ENCODE results near the gene KIF26B.

KIF26B gene

GRCh38 chr1:245577191-245578157 is 422.7 kb downstream of the KIF26B start:
- Histone ChIP-seq H3K27ac (ENCODE audit: low read depth, low read length) (no peak overlapping the region), H3K9ac (ENCODE audit: low read length) (no peak overlapping the region), H3K9me3 (ENCODE audit: low read length) (no peaks in the 10 kb centered on the region), H3K36me3 (ENCODE audit: insufficient read depth, low read length) (no peaks in the 10 kb centered on the region), H3K4me3 (ENCODE audit: low read depth in 1 of 2, low read length in 2 of 2) (no peak overlapping the region), H3K4me1 (ENCODE audit: insufficient read depth, low read length) (no peaks in the 10 kb centered on the region), H3K27me3 (ENCODE audit: control insufficient read depth in 1 of 2, insufficient read depth in 2 of 2, low read length in 2 of 2) (no peaks in the 10 kb centered on the region)

GRCh38 chr1:245578308-245578707 is 423.5 kb downstream of the KIF26B start:
- Histone ChIP-seq H3K27me3 (ENCODE audit: control insufficient read depth in 1 of 2, insufficient read depth in 2 of 2, low read length in 2 of 2) (no peaks in the 10 kb centered on the region), H3K4me1 (ENCODE audit: insufficient read depth, low read length) (no peaks in the 10 kb centered on the region), H3K4me3 (ENCODE audit: low read depth in 1 of 2, low read length in 2 of 2) (no peak overlapping the region), H3K36me3 (ENCODE audit: insufficient read depth, low read length) (no peaks in the 10 kb centered on the region), H3K9me3 (ENCODE audit: low read length) (no peaks in the 10 kb centered on the region), H3K27ac (ENCODE audit: low read depth, low read length) (no peak overlapping the region), H3K9ac (ENCODE audit: low read length) (no peak overlapping the region)

GRCh38 chr1:245578771-245579170 is 424.0 kb downstream of the KIF26B start:
- H3K4me3 ChIP-seq (ENCODE audit: low read depth in 1 of 2, low read length in 2 of 2): no peak overlapping the region
- H3K27ac ChIP-seq (ENCODE audit: low read depth, low read length): no peak overlapping the region
- no peaks in the 10 kb centered on the region for H3K9me3 ChIP-seq (ENCODE audit: low read length)
- H3K9ac ChIP-seq (ENCODE audit: low read length): no peak overlapping the region
- no peaks in the 10 kb centered on the region for H3K4me1 ChIP-seq (ENCODE audit: insufficient read depth, low read length)
- H3K27me3 ChIP-seq (ENCODE audit: control insufficient read depth in 1 of 2, insufficient read depth in 2 of 2, low read length in 2 of 2): no peaks in the 10 kb centered on the region
- no peaks in the 10 kb centered on the region for H3K36me3 ChIP-seq (ENCODE audit: insufficient read depth, low read length)

GRCh38 chr1:245579881-245580280 is 425.1 kb downstream of the KIF26B start:
- Histone ChIP-seq H3K4me1 (ENCODE audit: insufficient read depth, low read length) (no peaks in the 10 kb centered on the region), H3K9me3 (ENCODE audit: low read length) (no peaks in the 10 kb centered on the region), H3K27me3 (ENCODE audit: control insufficient read depth in 1 of 2, insufficient read depth in 2 of 2, low read length in 2 of 2) (no peaks in the 10 kb centered on the region), H3K27ac (ENCODE audit: low read depth, low read length) (no peak overlapping the region), H3K4me3 (ENCODE audit: low read depth in 1 of 2, low read length in 2 of 2) (no peak overlapping the region), H3K9ac (ENCODE audit: low read length) (no peak overlapping the region), H3K36me3 (ENCODE audit: insufficient read depth, low read length) (no peaks in the 10 kb centered on the region)

- Histone ChIP-seq H3K36me3 (ENCODE audit: insufficient read depth, low read length) (no peaks in the 10 kb centered on the region), H3K4me1 (ENCODE audit: insufficient read depth, low read length) (no peaks in the 10 kb centered on the region), H3K27me3 (ENCODE audit: control insufficient read depth in 1 of 2, insufficient read depth in 2 of 2, low read length in 2 of 2) (no peaks in the 10 kb centered on the region), H3K4me3 (ENCODE audit: low read depth in 1 of 2, low read length in 2 of 2) (no peak overlapping the region), H3K9ac (ENCODE audit: low read length) (no peak overlapping the region), H3K9me3 (ENCODE audit: low read length) (no peaks in the 10 kb centered on the region), H3K27ac (ENCODE audit: low read depth, low read length) (no peak overlapping the region)
These were observed 425.9 kb downstream of the KIF26B start for GRCh38 chr1:245580651-245581050.

GRCh38 chr1:245582026-245582425 is 427.2 kb downstream of the KIF26B start:
- Histone ChIP-seq H3K36me3 (ENCODE audit: insufficient read depth, low read length) (no peaks in the 10 kb centered on the region), H3K9me3 (ENCODE audit: low read length) (no peaks in the 10 kb centered on the region), H3K9ac (ENCODE audit: low read length) (no peak overlapping the region), H3K27ac (ENCODE audit: low read depth, low read length) (no peak overlapping the region), H3K4me3 (ENCODE audit: low read depth in 1 of 2, low read length in 2 of 2) (no peak overlapping the region), H3K27me3 (ENCODE audit: control insufficient read depth in 1 of 2, insufficient read depth in 2 of 2, low read length in 2 of 2) (no peaks in the 10 kb centered on the region), H3K4me1 (ENCODE audit: insufficient read depth, low read length) (no peaks in the 10 kb centered on the region)

GRCh38 chr1:245583081-245583480 is 428.3 kb downstream of the KIF26B start:
- Histone ChIP-seq H3K9ac (ENCODE audit: low read length) (no peak overlapping the region), H3K27ac (ENCODE audit: low read depth, low read length) (no peak overlapping the region), H3K36me3 (ENCODE audit: insufficient read depth, low read length) (no peaks in the 10 kb centered on the region), H3K4me3 (ENCODE audit: low read depth in 1 of 2, low read length in 2 of 2) (no peak overlapping the region), H3K9me3 (ENCODE audit: low read length) (no peaks in the 10 kb centered on the region), H3K4me1 (ENCODE audit: insufficient read depth, low read length) (no peaks in the 10 kb centered on the region), H3K27me3 (ENCODE audit: control insufficient read depth in 1 of 2, insufficient read depth in 2 of 2, low read length in 2 of 2) (no peaks in the 10 kb centered on the region)

- peaks cover 0 to 3% of the 10 kb centered on the region in 2 donors for H3K27me3 ChIP-seq (ENCODE audit: control insufficient read depth in 1 of 2, insufficient read depth in 2 of 2, low read length in 2 of 2)
- H3K9ac ChIP-seq (ENCODE audit: low read length): no peak overlapping the region
- H3K4me3 ChIP-seq (ENCODE audit: low read depth in 1 of 2, low read length in 2 of 2): no peak overlapping the region
- H3K9me3 ChIP-seq (ENCODE audit: low read length): no peaks in the 10 kb centered on the region
- H3K36me3 ChIP-seq (ENCODE audit: insufficient read depth, low read length): no peaks in the 10 kb centered on the region
- H3K27ac ChIP-seq (ENCODE audit: low read depth, low read length): no peak overlapping the region
- no peaks in the 10 kb centered on the region for H3K4me1 ChIP-seq (ENCODE audit: insufficient read depth, low read length)
These were observed 429.0 kb downstream of the KIF26B start for GRCh38 chr1:245583575-245584330.

GRCh38 chr1:245585252-245585959 is 430.6 kb downstream of the KIF26B start:
- no peak overlapping the region for H3K4me3 ChIP-seq (ENCODE audit: low read depth in 1 of 2, low read length in 2 of 2)
- H3K27ac ChIP-seq (ENCODE audit: low read depth, low read length): no peak overlapping the region
- no peak overlapping the region for H3K9ac ChIP-seq (ENCODE audit: low read length)
- no peaks in the 10 kb centered on the region for H3K36me3 ChIP-seq (ENCODE audit: insufficient read depth, low read length)
- no peaks in the 10 kb centered on the region for H3K9me3 ChIP-seq (ENCODE audit: low read length)
- no peaks in the 10 kb centered on the region for H3K4me1 ChIP-seq (ENCODE audit: insufficient read depth, low read length)
- peaks cover 0 to 3% of the 10 kb centered on the region in 2 donors for H3K27me3 ChIP-seq (ENCODE audit: control insufficient read depth in 1 of 2, insufficient read depth in 2 of 2, low read length in 2 of 2)

GRCh38 chr1:245587435-245588115 is 432.8 kb downstream of the KIF26B start:
- H3K4me3 ChIP-seq (ENCODE audit: low read depth in 1 of 2, low read length in 2 of 2): no peak overlapping the region
- H3K36me3 ChIP-seq (ENCODE audit: insufficient read depth, low read length): no peaks in the 10 kb centered on the region
- H3K27me3 ChIP-seq (ENCODE audit: control insufficient read depth in 1 of 2, insufficient read depth in 2 of 2, low read length in 2 of 2): peaks cover 0 to 3% of the 10 kb centered on the region in 2 donors
- no peaks in the 10 kb centered on the region for H3K4me1 ChIP-seq (ENCODE audit: insufficient read depth, low read length)
- H3K27ac ChIP-seq (ENCODE audit: low read depth, low read length): no peak overlapping the region
- H3K9me3 ChIP-seq (ENCODE audit: low read length): no peaks in the 10 kb centered on the region
- H3K9ac ChIP-seq (ENCODE audit: low read length): no peak overlapping the region

Data from muscle layer of colon (tissue), 2 donors.